ENCODE data around the gene DHFR2. TPM values are rescaled to one million over a fixed set of nuclear protein-coding genes. Genes with fewer than 3 reads are reported as not detected.
"Not testable (repeated sequence)": the region's sequence is repeated elsewhere in the genome, so short reads cannot be mapped to it uniquely, and the experiment has no call there.

DHFR2 gene
- total and polyA plus RNA-seq, 5 donors from 2014 or later = 2.9 to 6.7 (median 4.6) TPM

- Histone ChIP-seq H3K27me3 (ENCODE audit: control insufficient read depth, insufficient read depth, low read length) (no peaks in the 10 kb centered on the region), H3K4me1 (ENCODE audit: control insufficient read depth, insufficient read depth, low read length, poor library complexity, severe bottlenecking) (peaks cover 43% of the 10 kb centered on the region), H3K4me3 (ENCODE audit: low read depth, low read length) (peak overlapping the region; percentile 96), H3K27ac (ENCODE audit: insufficient read depth, low read length, poor library complexity, severe bottlenecking) (peak overlapping the region; percentile 97), H3K36me3 (ENCODE audit: control insufficient read depth, insufficient read depth, low read length) (peaks cover 6% of the 10 kb centered on the region), H3K9me3 (ENCODE audit: control insufficient read depth in 2 of 2, low read length in 2 of 2) (no peaks in the 10 kb centered on the region)
- H3K36me3 Mint-ChIP-seq = peaks cover 43% of the 10 kb centered on the region
- peaks cover 43 to 76% (median 66%) of the 10 kb centered on the region in 4 donors for H3K4me1 Mint-ChIP-seq
- DNase-seq (no peak), ATAC-seq (ENCODE audit: low read depth in 2 of 2) (no peak)
- H3K4me3 Mint-ChIP-seq = peak overlapping the region; percentile 96 to 99 (median 99)
- H3K27me3 Mint-ChIP-seq = no peaks in the 10 kb centered on the region
- H3K9me3 Mint-ChIP-seq = no peaks in the 10 kb centered on the region
- H3K27ac Mint-ChIP-seq = peak overlapping the region; percentile 99 to 100 (median 100)
These were observed 1.6 kb upstream of the DHFR2 start for GRCh38 chr3:94064243-94064860.

- no peaks in the 10 kb centered on the region for H3K27me3 Mint-ChIP-seq
- peaks cover 40 to 71% (median 59%) of the 10 kb centered on the region in 4 donors for H3K4me1 Mint-ChIP-seq
- Histone ChIP-seq H3K4me3 (ENCODE audit: low read depth, low read length) (peak overlapping the region; percentile 96), H3K36me3 (ENCODE audit: control insufficient read depth, insufficient read depth, low read length) (peaks cover 6% of the 10 kb centered on the region), H3K27me3 (ENCODE audit: control insufficient read depth, insufficient read depth, low read length) (no peaks in the 10 kb centered on the region), H3K27ac (ENCODE audit: insufficient read depth, low read length, poor library complexity, severe bottlenecking) (peak overlapping the region; percentile 97), H3K9me3 (ENCODE audit: control insufficient read depth in 2 of 2, low read length in 2 of 2) (no peaks in the 10 kb centered on the region), H3K4me1 (ENCODE audit: control insufficient read depth, insufficient read depth, low read length, poor library complexity, severe bottlenecking) (peaks cover 43% of the 10 kb centered on the region)
- ATAC-seq (ENCODE audit: low read depth in 2 of 2) (no peak), DNase-seq (peak in 1 of 3 donors; percentile 41)
- H3K36me3 Mint-ChIP-seq = peaks cover 50% of the 10 kb centered on the region
- H3K4me3 Mint-ChIP-seq = peak overlapping the region; percentile 96 to 99 (median 99)
- no peaks in the 10 kb centered on the region for H3K9me3 Mint-ChIP-seq
- peak overlapping the region; percentile 99 to 100 (median 100) for H3K27ac Mint-ChIP-seq
These were observed 892 bp upstream of the DHFR2 start for GRCh38 chr3:94063496-94064119.

GRCh38 chr3:94061297-94061696 lies 1.4 kb downstream of the DHFR2 start:
- Mint-ChIP-seq H3K4me3 (peak overlapping the region in 2 of 4 donors; percentile 12 to 29), H3K27ac (peak overlapping the region in 1 of 3 donors; percentile 41), H3K9me3 (no peaks in the 10 kb centered on the region), H3K4me1 (peaks cover 30 to 59% (median 50%) of the 10 kb centered on the region in 4 donors), H3K36me3 (peaks cover 41% of the 10 kb centered on the region), H3K27me3 (no peaks in the 10 kb centered on the region)
- Histone ChIP-seq H3K36me3 (ENCODE audit: control insufficient read depth, insufficient read depth, low read length) (no peaks in the 10 kb centered on the region), H3K27me3 (ENCODE audit: control insufficient read depth, insufficient read depth, low read length) (no peaks in the 10 kb centered on the region), H3K9me3 (ENCODE audit: control insufficient read depth in 2 of 2, low read length in 2 of 2) (no peaks in the 10 kb centered on the region), H3K4me1 (ENCODE audit: control insufficient read depth, insufficient read depth, low read length, poor library complexity, severe bottlenecking) (peaks cover 41% of the 10 kb centered on the region), H3K4me3 (ENCODE audit: low read depth, low read length) (no peak overlapping the region), H3K27ac (ENCODE audit: insufficient read depth, low read length, poor library complexity, severe bottlenecking) (peak overlapping the region; percentile 97)
- DNase-seq (no peak), ATAC-seq (ENCODE audit: low read depth in 2 of 2) (no peak)

DNA sequence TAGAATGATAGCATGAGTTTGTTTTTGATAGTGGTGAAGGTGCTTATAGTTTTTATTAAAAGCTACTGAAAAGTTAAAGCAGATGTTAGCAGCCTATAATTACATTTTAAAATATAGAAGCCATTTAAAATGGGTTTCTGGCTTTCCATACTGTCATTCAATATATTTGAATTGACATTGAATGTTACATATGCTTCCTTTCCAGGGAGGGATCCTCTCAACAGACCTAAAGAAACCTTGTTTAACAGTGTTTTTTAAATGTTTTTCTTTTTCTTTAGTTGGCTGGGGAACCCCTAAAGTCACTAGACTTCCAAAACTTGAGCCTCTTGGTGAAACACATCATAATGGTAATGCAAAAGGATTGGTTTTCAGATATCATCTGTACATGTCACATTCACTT lies 12.2 kb downstream of the DHFR2 start:
- no peaks in the 10 kb centered on the region for H3K9me3 ChIP-seq (ENCODE audit: control insufficient read depth in 2 of 2, low read length in 2 of 2)
- H3K4me3 Mint-ChIP-seq = no peak overlapping the region
- DNase-seq (no peak), ATAC-seq (ENCODE audit: low read depth in 2 of 2) (no peak)
- no peaks in the 10 kb centered on the region for H3K36me3 ChIP-seq (ENCODE audit: control insufficient read depth, insufficient read depth, low read length)
- no peaks in the 10 kb centered on the region for H3K4me1 ChIP-seq (ENCODE audit: control insufficient read depth, insufficient read depth, low read length, poor library complexity, severe bottlenecking)
- no peaks in the 10 kb centered on the region for H3K9me3 Mint-ChIP-seq
- H3K27ac Mint-ChIP-seq = no peak overlapping the region
- H3K27me3 Mint-ChIP-seq = no peaks in the 10 kb centered on the region
- H3K4me1 Mint-ChIP-seq = peaks cover 0 to 5% (median 2%) of the 10 kb centered on the region in 4 donors
- H3K27ac ChIP-seq (ENCODE audit: insufficient read depth, low read length, poor library complexity, severe bottlenecking) = no peak overlapping the region
- H3K36me3 Mint-ChIP-seq = peaks cover 4% of the 10 kb centered on the region
- H3K4me3 ChIP-seq (ENCODE audit: low read depth, low read length) = no peak overlapping the region
- H3K27me3 ChIP-seq (ENCODE audit: control insufficient read depth, insufficient read depth, low read length) = no peaks in the 10 kb centered on the region

GRCh38 chr3:94049267-94049666 lies 13.4 kb downstream of the DHFR2 start:
- no peaks in the 10 kb centered on the region for H3K36me3 ChIP-seq (ENCODE audit: control insufficient read depth, insufficient read depth, low read length)
- peaks cover 7% of the 10 kb centered on the region for H3K36me3 Mint-ChIP-seq
- no peaks in the 10 kb centered on the region for H3K9me3 ChIP-seq (ENCODE audit: control insufficient read depth in 2 of 2, low read length in 2 of 2)
- no peak for ATAC-seq (ENCODE audit: low read depth in 2 of 2)
- H3K9me3 Mint-ChIP-seq = no peaks in the 10 kb centered on the region
- H3K27ac Mint-ChIP-seq = no peak overlapping the region
- H3K27me3 Mint-ChIP-seq = no peaks in the 10 kb centered on the region
- H3K4me3 ChIP-seq (ENCODE audit: low read depth, low read length) = no peak overlapping the region
- DNase-seq = no peak
- H3K4me1 Mint-ChIP-seq = peaks cover 0 to 5% (median 2%) of the 10 kb centered on the region in 4 donors
- H3K4me3 Mint-ChIP-seq = no peak overlapping the region
- no peaks in the 10 kb centered on the region for H3K27me3 ChIP-seq (ENCODE audit: control insufficient read depth, insufficient read depth, low read length)
- no peaks in the 10 kb centered on the region for H3K4me1 ChIP-seq (ENCODE audit: control insufficient read depth, insufficient read depth, low read length, poor library complexity, severe bottlenecking)
- no peak overlapping the region for H3K27ac ChIP-seq (ENCODE audit: insufficient read depth, low read length, poor library complexity, severe bottlenecking)

DNA sequence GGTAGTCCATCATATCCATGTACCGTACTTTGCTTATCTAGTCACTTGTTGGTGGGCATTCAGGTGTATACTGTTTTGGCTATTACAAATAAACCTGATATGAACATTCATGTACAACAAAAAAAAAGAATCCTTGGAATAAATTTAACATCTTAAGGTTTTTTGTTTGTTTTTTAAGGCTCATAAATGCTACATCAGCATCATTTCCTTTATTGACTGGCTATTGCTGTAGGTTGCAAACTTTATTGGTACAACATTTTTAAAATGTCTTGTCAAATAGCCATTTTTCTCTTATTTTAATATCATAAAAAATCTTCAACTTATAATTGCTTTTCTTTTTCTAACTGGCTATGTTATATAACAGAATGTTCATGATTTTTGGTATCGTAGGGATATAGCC lies 16.2 kb downstream of the DHFR2 start:
- Mint-ChIP-seq H3K27me3 (no peaks in the 10 kb centered on the region), H3K9me3 (peaks cover 0 to 1% (median 0%) of the 10 kb centered on the region in 7 donors)

GRCh38 chr3:94044100-94044936 lies 18.4 kb downstream of the DHFR2 start:
- not testable (repeated sequence) for H3K9me3 ChIP-seq (ENCODE audit: control insufficient read depth in 2 of 2, low read length in 2 of 2); DNase-seq; H3K27me3 ChIP-seq (ENCODE audit: control insufficient read depth, insufficient read depth, low read length); H3K27ac ChIP-seq (ENCODE audit: insufficient read depth, low read length, poor library complexity, severe bottlenecking); H3K36me3 Mint-ChIP-seq; H3K27me3 Mint-ChIP-seq; H3K4me3 ChIP-seq (ENCODE audit: low read depth, low read length); ATAC-seq (ENCODE audit: low read depth in 2 of 2); H3K9me3 Mint-ChIP-seq; H3K4me1 ChIP-seq (ENCODE audit: control insufficient read depth, insufficient read depth, low read length, poor library complexity, severe bottlenecking); H3K36me3 ChIP-seq (ENCODE audit: control insufficient read depth, insufficient read depth, low read length); H3K4me3 Mint-ChIP-seq; H3K27ac Mint-ChIP-seq; H3K4me1 Mint-ChIP-seq

More for the DNA sequence above, 16.2 kb downstream of the DHFR2 start:
- no peaks in the 10 kb centered on the region for H3K36me3 ChIP-seq (ENCODE audit: control insufficient read depth, insufficient read depth, low read length)
- no peaks in the 10 kb centered on the region for H3K27me3 ChIP-seq (ENCODE audit: control insufficient read depth, insufficient read depth, low read length)
- H3K4me1 ChIP-seq (ENCODE audit: control insufficient read depth, insufficient read depth, low read length, poor library complexity, severe bottlenecking) = no peaks in the 10 kb centered on the region
- Mint-ChIP-seq H3K4me1 (peaks cover 0 to 4% (median 0%) of the 10 kb centered on the region in 4 donors), H3K4me3 (no peak overlapping the region), H3K36me3 (peaks cover 3% of the 10 kb centered on the region), H3K27ac (no peak overlapping the region)
- ATAC-seq (ENCODE audit: low read depth in 2 of 2) = no peak
- no peak overlapping the region for H3K4me3 ChIP-seq (ENCODE audit: low read depth, low read length)
- DNase-seq = no peak
- no peak overlapping the region for H3K27ac ChIP-seq (ENCODE audit: insufficient read depth, low read length, poor library complexity, severe bottlenecking)
- H3K9me3 ChIP-seq (ENCODE audit: control insufficient read depth in 2 of 2, low read length in 2 of 2) = no peaks in the 10 kb centered on the region

All from CD4-positive, CD25-positive, alpha-beta regulatory T cell (primary cell).